Endothelial cell of umbilical vein (primary cell): ENCODE results near the gene SERGEF. TPM values are rescaled to one million over a fixed set of nuclear protein-coding genes. Genes with fewer than 3 reads are reported as not detected.

Experiments
- BruUV-seq: library from RNA; stranded (reverse); fragments of 400-500 nt; replicated peaks from 2 replicates; lab custom pipeline; 2021; lab: Mats Ljungman, UMichigan
- CTCF ChIA-PET: fragments of 300-600, 350-600 bp; sonication (Branson Sonifier 250); formaldehyde crosslinking; loops from one replicate; lab custom pipeline; 2021; ENCODE audit warnings: antibody characterized with exemption, inconsistent platforms; lab: Charles Lee
- POLR2A ChIA-PET: fragments of 300-600, 350-600 bp; sonication (Branson Sonifier 250); formaldehyde crosslinking; loops from one replicate; lab custom pipeline; 2021; ENCODE audit warnings: antibody characterized with exemption, inconsistent platforms; lab: Charles Lee
- DNase-seq: peaks from one replicate; pipeline ENCODE4 v3.0.0-alpha.2; 2011; ENCODE audit warnings: low read depth, low spot score
- FAIRE-seq: peaks from 2 replicates; lab custom pipeline; 2011; peaks lifted over from hg19 to GRCh38; lab: Jason Lieb, UNC
- H2AFZ ChIP-seq: 2 replicates; pipeline ENCODE4 v1.6.0; 2012; ENCODE audit warnings: low read depth, low read length, control low read depth, inconsistent platforms
- H3K27ac ChIP-seq: 2 replicates; pipeline ENCODE4 v1.5.1; 2011; ENCODE audit warnings: low read depth, mild to moderate bottlenecking, control low read depth, low read length, moderate library complexity; ENCODE audit not compliant: insufficient read depth
- H3K27me3 ChIP-seq, 2 experiments: 2 replicates each; pipeline versions ENCODE4 v1.6.0 to v1.6.1; 2011; ENCODE audit warnings: low read length in 2 of 2, mixed read lengths in 1 of 2; ENCODE audit not compliant: control insufficient read depth in 2 of 2, insufficient read depth in 2 of 2
- H3K36me3 ChIP-seq, 2 experiments: 2 replicates in 1 of 2; 3 replicates in 1 of 2; pipeline ENCODE4 v1.5.1; 2011; ENCODE audit warnings: low read length in 2 of 2, mild to moderate bottlenecking in 1 of 2, moderate library complexity in 1 of 2; ENCODE audit not compliant: control insufficient read depth in 2 of 2, insufficient read depth in 2 of 2; ENCODE audit errors: extremely low read depth in 1 of 2
- H3K4me1 ChIP-seq: 3 replicates; pipeline ENCODE4 v1.5.1; 2011; ENCODE audit warnings: mild to moderate bottlenecking, low read length; ENCODE audit not compliant: control insufficient read depth, insufficient read depth; ENCODE audit errors: extremely low read depth
- H3K4me2 ChIP-seq: 2 replicates; pipeline ENCODE4 v1.6.1; 2011; ENCODE audit warnings: low read length, control low read depth, mixed read lengths; ENCODE audit not compliant: insufficient read depth
- H3K4me3 ChIP-seq, 3 experiments: fragments of 200-600 bp in 1 of 3; sonication (generic), shearing (Covaris generic) in 1 of 3; replicated peaks in 1 of 3; 2 replicates each; pipeline ENCODE4 v1.5.1; 2011 to 2016; ENCODE audit warnings: control low read depth in 3 of 3, low read length in 3 of 3, mild to moderate bottlenecking in 2 of 3, inconsistent platforms in 1 of 3, low read depth in 1 of 3, moderate library complexity in 1 of 3; ENCODE audit not compliant: insufficient read depth in 1 of 3
- H3K79me2 ChIP-seq: 2 replicates; pipeline ENCODE4 v1.6.0; 2012; ENCODE audit warnings: low read length, inconsistent platforms; ENCODE audit not compliant: control insufficient read depth, insufficient read depth
- H3K9ac ChIP-seq: replicated peaks from 2 replicates; pipeline ENCODE3; 2011; ENCODE audit warnings: low read length, control low read depth; ENCODE audit not compliant: insufficient read depth; ENCODE audit errors: extremely low read depth
- H3K9me1 ChIP-seq: replicated peaks from 3 replicates; pipeline ENCODE4 v1.6.0; 2011; ENCODE audit warnings: mild to moderate bottlenecking, low read length; ENCODE audit not compliant: control insufficient read depth, insufficient read depth; ENCODE audit errors: extremely low read depth
- H3K9me3 ChIP-seq: replicated peaks from 2 replicates; pipeline ENCODE4 v1.5.1; 2012; ENCODE audit warnings: low read length, inconsistent platforms; ENCODE audit not compliant: control insufficient read depth, insufficient read depth
- H4K20me1 ChIP-seq: replicated peaks from 2 replicates; pipeline ENCODE3; 2011; ENCODE audit warnings: mild to moderate bottlenecking, low read length; ENCODE audit not compliant: control insufficient read depth, insufficient read depth; ENCODE audit errors: extremely low read depth
- EZH2 ChIP-seq: IDR thresholded peaks from 2 replicates; pipeline ENCODE4 v1.6.1; 2012; ENCODE audit warnings: borderline replicate concordance, low read depth, mild to moderate bottlenecking, moderate library complexity, low read length, inconsistent platforms; ENCODE audit not compliant: severe bottlenecking
- FOS ChIP-seq: IDR thresholded peaks from 2 replicates; pipeline ENCODE4 v1.6.1; 2011; ENCODE audit warnings: mild to moderate bottlenecking, low read length, moderate library complexity, borderline replicate concordance; ENCODE audit not compliant: insufficient read depth
- GATA2 ChIP-seq: IDR thresholded peaks from 2 replicates; pipeline ENCODE4 v1.7.0; 2011; ENCODE audit warnings: low read depth, mild to moderate bottlenecking, moderate library complexity, mixed read lengths, low read length; ENCODE audit not compliant: insufficient read length, insufficient read depth
- JUN ChIP-seq: IDR thresholded peaks from 2 replicates; pipeline ENCODE4 v1.6.1; 2011; ENCODE audit warnings: borderline replicate concordance, low read depth; ENCODE audit not compliant: insufficient read length, insufficient read depth
- MYC ChIP-seq: IDR thresholded peaks from one replicate; pipeline ENCODE4 v1.6.1; 2011; ENCODE audit warnings: mild to moderate bottlenecking, low read depth, low read length
- POLR2A ChIP-seq: IDR thresholded peaks from 2 replicates; pipeline ENCODE4 v1.6.1; 2012; ENCODE audit warnings: low read depth, mild to moderate bottlenecking, control low read depth, low read length
- POLR2AphosphoS5 ChIP-seq: IDR thresholded peaks from 2 replicates; pipeline ENCODE4 v1.6.1; 2012; ENCODE audit warnings: low read depth, mild to moderate bottlenecking, control low read depth, low read length, moderate library complexity; ENCODE audit not compliant: insufficient read depth
- dilution Hi-C: fragments of 300-500 bp; cut with MboI; formaldehyde crosslinking; loops from one replicate; pipeline ENCODE4 v1.15.0; 2019; ENCODE audit warnings: low sequenced_read_pairs; ENCODE audit not compliant: extremely low pct_ligation_motif_present
- intact Hi-C: fragments of 100-400 bp; cut with micrococcal nuclease; formaldehyde crosslinking; loops from one replicate; pipeline ENCODE4 v1.10.0; 2022
- polyA plus RNA-seq, 4 experiments: library from polyadenylated mRNA; depleted of rRNA in 3 of 4; stranded (reverse) in 3 of 4; unstranded in 1 of 4; fragments of >200 nt; gene quantifications; 2 replicates each; pipeline versions ENCODE4 v1.2.1 to v1.2.3, GENCODE V29; 2011 to 2012; ENCODE audit warnings: missing spikeins in 1 of 4
- total RNA-seq: library from RNA; stranded (reverse); gene quantifications from 2 replicates; pipeline ENCODE4 v1.2.3, GENCODE V29; 2021
- TF ChIP-seq, protein P1 (sequence below): IDR thresholded peaks from 2 replicates; pipeline ENCODE4 v1.6.1; 2011; ENCODE audit not compliant: insufficient read depth, insufficient read length
- TF ChIP-seq, protein P2 (sequence below), 2 donors: IDR thresholded peaks; 1 replicate in 1 of 2; 2 replicates in 1 of 2; pipeline ENCODE4 v1.5.1; 2011; ENCODE audit warnings: low read length in 2 of 2, mild to moderate bottlenecking in 2 of 2, moderate library complexity in 2 of 2, control low read depth in 1 of 2, inconsistent platforms in 1 of 2, low read depth in 1 of 2; ENCODE audit not compliant: insufficient read depth in 1 of 2; ENCODE audit errors: extremely low read depth in 1 of 2

The SERGEF gene
- total and polyA plus RNA-seq, 2 donors (not counting 3 experiments of a cell fraction or from before 2014, with no cell fraction given) = 8.7 to 16.7 TPM

DNA sequence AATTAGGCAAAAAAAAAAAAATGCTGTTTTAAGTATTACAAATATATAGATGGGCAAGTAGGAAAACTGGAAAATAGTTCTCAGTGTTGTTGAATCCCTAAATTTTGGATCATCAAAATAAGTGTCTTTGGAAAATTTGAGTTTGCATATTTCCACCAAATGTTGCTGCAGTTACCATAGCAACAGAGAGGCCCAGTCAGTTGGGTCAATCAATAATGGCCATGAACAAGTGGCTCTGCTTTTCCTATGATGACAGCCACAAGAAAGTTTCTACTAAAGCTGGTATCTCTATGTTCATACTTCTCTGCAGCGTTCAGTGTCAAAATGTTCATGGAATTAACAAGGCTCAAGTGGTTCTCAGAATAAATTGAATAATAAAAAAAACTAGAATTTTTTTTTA is 79.1 kb downstream of the SERGEF start:
- H3K9me1 ChIP-seq = no peaks in the 10 kb centered on the region
- no TSS peak for BruUV-seq
- DNase-seq = no peak
- H3K27ac ChIP-seq = no peak overlapping the region
- no peaks in the 10 kb centered on the region for H3K9me3 ChIP-seq
- H4K20me1 ChIP-seq = no peaks in the 10 kb centered on the region
- H3K4me3 ChIP-seq = no peak overlapping the region
- intact Hi-C loops (no loop called here), dilution Hi-C loops (no loop called here)
- no peaks in the 10 kb centered on the region for H3K4me1 ChIP-seq
- H3K79me2 ChIP-seq = no peaks in the 10 kb centered on the region
- H3K4me2 ChIP-seq = no peak overlapping the region
- TF ChIP-seq GATA2 (no peak), FOS (no peak), MYC (no peak), POLR2A (no peak), JUN (no peak), EZH2 (no peak), POLR2AphosphoS5 (no peak)
- TF ChIP-seq, protein P1, sequence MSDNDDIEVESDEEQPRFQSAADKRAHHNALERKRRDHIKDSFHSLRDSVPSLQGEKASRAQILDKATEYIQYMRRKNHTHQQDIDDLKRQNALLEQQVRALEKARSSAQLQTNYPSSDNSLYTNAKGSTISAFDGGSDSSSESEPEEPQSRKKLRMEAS = no peak
- TF ChIP-seq, protein P2, sequence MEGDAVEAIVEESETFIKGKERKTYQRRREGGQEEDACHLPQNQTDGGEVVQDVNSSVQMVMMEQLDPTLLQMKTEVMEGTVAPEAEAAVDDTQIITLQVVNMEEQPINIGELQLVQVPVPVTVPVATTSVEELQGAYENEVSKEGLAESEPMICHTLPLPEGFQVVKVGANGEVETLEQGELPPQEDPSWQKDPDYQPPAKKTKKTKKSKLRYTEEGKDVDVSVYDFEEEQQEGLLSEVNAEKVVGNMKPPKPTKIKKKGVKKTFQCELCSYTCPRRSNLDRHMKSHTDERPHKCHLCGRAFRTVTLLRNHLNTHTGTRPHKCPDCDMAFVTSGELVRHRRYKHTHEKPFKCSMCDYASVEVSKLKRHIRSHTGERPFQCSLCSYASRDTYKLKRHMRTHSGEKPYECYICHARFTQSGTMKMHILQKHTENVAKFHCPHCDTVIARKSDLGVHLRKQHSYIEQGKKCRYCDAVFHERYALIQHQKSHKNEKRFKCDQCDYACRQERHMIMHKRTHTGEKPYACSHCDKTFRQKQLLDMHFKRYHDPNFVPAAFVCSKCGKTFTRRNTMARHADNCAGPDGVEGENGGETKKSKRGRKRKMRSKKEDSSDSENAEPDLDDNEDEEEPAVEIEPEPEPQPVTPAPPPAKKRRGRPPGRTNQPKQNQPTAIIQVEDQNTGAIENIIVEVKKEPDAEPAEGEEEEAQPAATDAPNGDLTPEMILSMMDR (IDR thresholded peaks at IDR 0.05; ENCODE audit: extremely low read depth in 1 of 2, insufficient read depth in 1 of 2, low read depth in 1 of 2, low read length in 2 of 2) = no peak
- POLR2A ChIA-PET = no interaction called here
- no peak for FAIRE-seq
- no peaks in the 10 kb centered on the region for H3K27me3 ChIP-seq
- H2AFZ ChIP-seq = no peak overlapping the region
- CTCF ChIA-PET = no interaction called here
- no peaks in the 10 kb centered on the region for H3K36me3 ChIP-seq
- no peak overlapping the region for H3K9ac ChIP-seq
